HepG2 (cell line): ENCODE measurements around the gene WDR18. TPM values are rescaled to one million over a fixed set of nuclear protein-coding genes. Genes with fewer than 3 reads are reported as not detected.

Experiments used
- AGO2 ChIP-seq: fragments of 200-400 bp; formaldehyde crosslinking; optimal IDR thresholded peaks from 2 replicates; pipeline ENCODE3; 2017; ENCODE audit warnings: mild to moderate bottlenecking, low read depth, low read length, moderate library complexity
- ATF6 ChIP-seq: sonication (generic); formaldehyde crosslinking; conservative IDR thresholded peaks from 2 replicates; pipeline ENCODE4 v1.4.0; 2020; ENCODE audit warnings: missing genetic modification reagents
- ATF7 ChIP-seq, 2 experiments: fragments of 450-650 bp in 1 of 2; sonication (generic) in 1 of 2; formaldehyde crosslinking in 1 of 2; IDR thresholded peaks; 2 replicates each; pipeline versions ENCODE4 v1.4.0 to v1.6.1; 2016 to 2020; ENCODE audit warnings: antibody characterized with exemption in 1 of 2, mild to moderate bottlenecking in 1 of 2, missing genetic modification reagents in 1 of 2
- BRCA1 ChIP-seq: sonication (generic); formaldehyde crosslinking; IDR thresholded peaks from 2 replicates; pipeline ENCODE4 v1.4.0; 2020; ENCODE audit warnings: missing genetic modification reagents
- HOXD1 ChIP-seq: sonication (generic); formaldehyde crosslinking; IDR thresholded peaks from 2 replicates; pipeline ENCODE4 v1.5.0; 2020; ENCODE audit warnings: missing genetic modification reagents
- MAFF ChIP-seq: IDR thresholded peaks from 2 replicates; pipeline ENCODE4 v1.6.1; 2011; ENCODE audit warnings: low read depth, low read length, improper control_type of control experiment
- MBNL3 ChIP-seq: fragments of 250-450 bp; sonication (Bioruptor Pico); conservative IDR thresholded peaks from 2 replicates; pipeline ENCODE4 v1.8.0; 2022; ENCODE audit warnings: mild to moderate bottlenecking, inconsistent platforms
- NFE2 ChIP-seq: sonication (generic); formaldehyde crosslinking; IDR thresholded peaks from 2 replicates; pipeline ENCODE4 v1.4.0; 2020; ENCODE audit warnings: missing genetic modification reagents
- RBM22 ChIP-seq: fragments of 200-400 bp; formaldehyde crosslinking; optimal IDR thresholded peaks from 2 replicates; pipeline ENCODE3; 2017; ENCODE audit warnings: mild to moderate bottlenecking, low read length, moderate library complexity
- ZBTB2 ChIP-seq: sonication (generic); formaldehyde crosslinking; IDR thresholded peaks from 2 replicates; pipeline ENCODE4 v1.8.0; 2022; ENCODE audit warnings: low read depth, missing genetic modification reagents
- ZFYVE20 ChIP-seq: sonication (generic); formaldehyde crosslinking; IDR thresholded peaks from 2 replicates; pipeline ENCODE4 v1.8.0; 2023; ENCODE audit warnings: low read depth, mild to moderate bottlenecking, moderate library complexity, missing genetic modification reagents, borderline replicate concordance
- ZNF251 ChIP-seq: sonication (generic); formaldehyde crosslinking; IDR thresholded peaks from 2 replicates; pipeline ENCODE4 v1.9.0; 2021; ENCODE audit warnings: mild to moderate bottlenecking, missing genetic modification reagents
- ZNF432 ChIP-seq: sonication (generic); formaldehyde crosslinking; IDR thresholded peaks from 2 replicates; pipeline ENCODE4 v1.5.0; 2020; ENCODE audit warnings: missing genetic modification reagents, mild to moderate bottlenecking, borderline replicate concordance
- ZNF674 ChIP-seq: sonication (generic); formaldehyde crosslinking; IDR thresholded peaks from 2 replicates; pipeline ENCODE4 v1.5.0; 2020; ENCODE audit warnings: low read depth, mild to moderate bottlenecking, missing genetic modification reagents
- ZNF746 ChIP-seq: sonication (generic); formaldehyde crosslinking; IDR thresholded peaks from 2 replicates; pipeline ENCODE4 v1.8.0; 2022; ENCODE audit warnings: mild to moderate bottlenecking, missing genetic modification reagents
- ZNF879 ChIP-seq: sonication (generic); formaldehyde crosslinking; IDR thresholded peaks from 2 replicates; pipeline ENCODE4 v1.8.1; 2023; ENCODE audit warnings: missing genetic modification reagents
- ZZZ3 ChIP-seq: sonication (generic); formaldehyde crosslinking; IDR thresholded peaks from 2 replicates; pipeline ENCODE4 v1.4.0; 2020; ENCODE audit warnings: missing genetic modification reagents, mild to moderate bottlenecking, borderline replicate concordance
- polyA plus RNA-seq, 8 experiments: library from polyadenylated mRNA; depleted of rRNA in 3 of 8; stranded (reverse) in 7 of 8; unstranded in 1 of 8; fragments of >200 nt; fragmentation: Illumina TruSeq in 4 of 8; extraction: Trizol in 4 of 8; gene quantifications; 2 replicates each; pipeline versions ENCODE4 v1.2.1 to v1.2.3, GENCODE V29; 2011 to 2016; ENCODE audit warnings: low read depth in 4 of 8, missing spikeins in 1 of 8, mixed read lengths in 1 of 8; ENCODE audit not compliant: insufficient read depth in 1 of 8
- total RNA-seq, 5 experiments: library from RNA; depleted of rRNA; stranded (reverse); fragments of >200 nt; fragmentation: Illumina TruSeq; extraction: Trizol; gene quantifications; 2 replicates each; pipeline ENCODE4 v1.2.3, GENCODE V29; 2016; ENCODE audit warnings: low read depth in 1 of 5
- TF ChIP-seq, protein P1 (sequence below): sonication (generic); formaldehyde crosslinking; IDR thresholded peaks from 2 replicates; pipeline ENCODE4 v1.4.0; 2020; ENCODE audit warnings: missing genetic modification reagents

Gene WDR18
- total and polyA plus RNA-seq, 2 of the 13 experiments (the other 11 are each of a cell fraction or from before 2014, with no cell fraction given), result 36.4 to 47.6 TPM

GRCh38 chr19:984165-984967, at the start of gene WDR18 (continued):
- no peak for TF ChIP-seq ZZZ3 (CRISPR knock-in tag)
- TF ChIP-seq ZNF879 (CRISPR knock-in tag), result peak; percentile 83; the same call in 1 of the 2 replicates
- peak; percentile 67 for TF ChIP-seq ATF7 (IDR thresholded peaks at IDR 0.05)
- 0 out of 2 replicates have a peak, but pooled peaks have one; percentile 36 for TF ChIP-seq ATF7 (CRISPR knock-in tag; IDR thresholded peaks at IDR 0.05)
- no peak for TF ChIP-seq MAFF
- TF ChIP-seq ZBTB2 (CRISPR knock-in tag), result peak; percentile 45; the same call in 1 of the 2 replicates
- TF ChIP-seq ATF6 (CRISPR knock-in tag), result no peak
- no peak for TF ChIP-seq BRCA1 (CRISPR knock-in tag)
- no peak for TF ChIP-seq ZNF251 (CRISPR knock-in tag)
- TF ChIP-seq NFE2 (CRISPR knock-in tag), result no peak
- no peak for TF ChIP-seq ZNF674 (CRISPR knock-in tag)
- TF ChIP-seq AGO2, result peak; percentile 81
- TF ChIP-seq HOXD1, result peak; percentile 62; the same call in 1 of the 2 replicates
- TF ChIP-seq, protein P1, sequence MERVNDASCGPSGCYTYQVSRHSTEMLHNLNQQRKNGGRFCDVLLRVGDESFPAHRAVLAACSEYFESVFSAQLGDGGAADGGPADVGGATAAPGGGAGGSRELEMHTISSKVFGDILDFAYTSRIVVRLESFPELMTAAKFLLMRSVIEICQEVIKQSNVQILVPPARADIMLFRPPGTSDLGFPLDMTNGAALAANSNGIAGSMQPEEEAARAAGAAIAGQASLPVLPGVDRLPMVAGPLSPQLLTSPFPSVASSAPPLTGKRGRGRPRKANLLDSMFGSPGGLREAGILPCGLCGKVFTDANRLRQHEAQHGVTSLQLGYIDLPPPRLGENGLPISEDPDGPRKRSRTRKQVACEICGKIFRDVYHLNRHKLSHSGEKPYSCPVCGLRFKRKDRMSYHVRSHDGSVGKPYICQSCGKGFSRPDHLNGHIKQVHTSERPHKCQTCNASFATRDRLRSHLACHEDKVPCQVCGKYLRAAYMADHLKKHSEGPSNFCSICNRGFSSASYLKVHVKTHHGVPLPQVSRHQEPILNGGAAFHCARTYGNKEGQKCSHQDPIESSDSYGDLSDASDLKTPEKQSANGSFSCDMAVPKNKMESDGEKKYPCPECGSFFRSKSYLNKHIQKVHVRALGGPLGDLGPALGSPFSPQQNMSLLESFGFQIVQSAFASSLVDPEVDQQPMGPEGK (CRISPR knock-in tag), result no peak; the same call in 1 of the 2 replicates
- TF ChIP-seq ZNF746 (CRISPR knock-in tag), result no peak
- TF ChIP-seq ZNF432, result no peak
- TF ChIP-seq MBNL3 (CRISPR knock-in tag), result no peak
- TF ChIP-seq RBM22, result no peak
- no peak for TF ChIP-seq ZFYVE20 (CRISPR knock-in tag)
